Right kidney (tissue), 1 donor: Measurements from ENCODE around the gene PDGFC.

Experiments used
- DNase-seq: peaks from one replicate; pipeline ENCODE4 v3.0.0-alpha.2; 2016

The PDGFC gene

DNA sequence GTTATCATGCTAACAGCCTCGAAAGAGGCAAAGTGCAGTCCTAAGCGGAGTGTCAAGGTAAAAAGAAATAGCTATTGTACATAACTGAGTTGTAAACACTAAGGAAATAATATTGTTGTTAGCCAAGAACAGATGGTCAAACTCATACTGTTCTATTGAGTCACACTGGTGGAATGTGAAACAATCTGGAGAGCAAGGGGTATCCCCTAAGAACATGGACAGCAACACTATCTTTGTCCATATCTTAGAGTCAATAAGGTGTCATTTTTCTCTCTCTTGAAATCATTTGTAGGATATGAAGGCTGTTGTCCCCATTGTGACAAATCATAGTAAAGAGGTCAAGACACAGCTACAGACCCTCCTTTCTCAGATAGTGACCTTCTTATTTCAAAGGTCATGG, 4.5 kb upstream of the PDGFC start:
- no peak for DNase-seq

DNA sequence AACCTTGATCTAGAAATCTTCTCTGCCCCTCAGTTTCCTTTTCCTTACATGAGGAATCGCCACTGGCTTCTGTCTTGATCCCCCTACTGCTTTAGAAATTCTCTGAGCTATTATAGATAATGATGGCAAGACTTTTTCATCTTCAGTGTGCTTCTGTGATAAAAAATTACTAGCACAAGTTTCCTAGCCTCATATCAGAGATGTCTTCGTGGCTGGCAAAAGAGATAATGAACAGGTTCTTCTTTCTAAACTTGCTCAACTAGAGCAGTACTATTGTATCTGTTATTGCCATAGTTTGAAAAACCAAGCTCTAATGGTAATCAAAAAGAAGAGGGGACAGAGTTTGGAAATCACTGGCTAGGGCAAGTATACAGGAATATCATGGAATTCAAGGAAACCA, 4.1 kb upstream of the PDGFC start:
- DNase-seq, result no peak

DNA sequence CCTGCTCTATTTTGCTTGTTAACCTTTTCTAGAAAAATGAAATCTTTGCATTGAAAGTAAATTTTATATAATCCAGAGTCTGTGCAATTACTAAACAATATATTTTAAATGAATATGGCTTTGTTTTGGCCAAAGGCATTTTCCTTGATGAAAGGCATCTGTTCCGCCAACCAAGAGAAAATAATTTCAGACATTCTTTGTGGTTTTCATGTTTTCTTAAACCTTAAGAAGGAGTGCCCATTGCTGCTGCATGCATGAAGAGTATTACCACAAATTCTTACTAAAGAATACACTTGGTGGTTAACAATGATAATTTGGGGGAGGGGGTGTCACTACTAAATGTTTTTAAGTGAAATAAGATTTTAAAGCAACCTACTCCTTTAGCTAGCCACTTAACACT, 2.7 kb upstream of the PDGFC start:
- no peak for DNase-seq

DNA sequence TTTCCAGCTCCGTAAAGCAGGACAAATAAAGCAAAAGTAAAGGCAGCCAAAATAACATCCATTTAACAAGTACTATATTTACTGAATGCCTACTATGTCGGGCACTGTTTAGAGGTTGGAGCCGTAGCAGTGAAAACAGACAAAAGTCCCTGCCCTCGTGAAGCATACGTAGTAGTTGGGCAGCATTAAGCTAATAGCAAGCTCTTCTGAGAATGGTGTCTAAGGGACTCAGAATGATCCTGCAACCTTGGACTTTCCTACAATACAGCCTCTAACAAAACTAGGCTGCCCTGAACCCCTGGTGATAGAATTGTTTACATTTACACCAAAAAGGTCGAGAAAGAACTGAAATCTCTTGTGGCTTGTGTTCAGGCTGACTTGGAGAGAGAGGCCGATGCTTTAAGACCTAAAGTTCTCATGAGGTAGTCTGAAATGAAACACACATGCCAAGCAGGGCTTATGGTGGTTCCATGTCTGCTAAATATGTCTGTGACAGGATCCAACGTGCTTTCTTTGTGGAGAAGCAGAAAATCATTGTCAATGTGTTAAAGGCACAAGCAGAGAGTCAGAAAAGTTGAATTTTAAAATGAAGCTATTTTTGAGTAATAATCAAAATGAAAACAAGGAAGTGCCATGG, 898 bp upstream of the PDGFC start:
- DNase-seq, result no peak

DNA sequence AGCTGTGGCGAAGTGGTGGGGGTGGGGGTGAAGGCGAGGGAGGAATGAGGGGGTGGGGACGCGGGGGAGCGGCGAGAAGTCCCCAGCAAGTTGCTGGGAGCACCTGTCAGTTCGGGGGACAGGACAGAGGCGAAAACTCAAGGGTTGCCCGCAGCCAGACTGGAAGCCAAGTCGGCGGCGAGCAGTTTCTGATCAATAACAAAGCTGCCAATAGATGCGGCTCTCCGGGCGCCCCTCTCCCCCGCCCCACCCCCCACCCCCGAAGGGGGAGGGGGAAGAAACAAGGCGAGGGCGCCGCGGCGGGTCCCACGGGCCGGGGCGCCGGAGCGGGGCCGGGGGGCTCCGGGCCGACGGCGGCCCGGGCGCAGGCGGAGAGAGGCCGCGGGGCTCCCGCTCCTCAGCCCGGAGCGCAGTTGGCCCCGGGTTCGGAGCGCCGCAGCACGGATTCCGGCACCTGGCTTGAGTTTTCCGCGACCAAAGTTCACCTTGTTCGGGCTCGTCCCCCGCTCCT, 379 bp downstream of the PDGFC start:
- no peak for DNase-seq

DNA sequence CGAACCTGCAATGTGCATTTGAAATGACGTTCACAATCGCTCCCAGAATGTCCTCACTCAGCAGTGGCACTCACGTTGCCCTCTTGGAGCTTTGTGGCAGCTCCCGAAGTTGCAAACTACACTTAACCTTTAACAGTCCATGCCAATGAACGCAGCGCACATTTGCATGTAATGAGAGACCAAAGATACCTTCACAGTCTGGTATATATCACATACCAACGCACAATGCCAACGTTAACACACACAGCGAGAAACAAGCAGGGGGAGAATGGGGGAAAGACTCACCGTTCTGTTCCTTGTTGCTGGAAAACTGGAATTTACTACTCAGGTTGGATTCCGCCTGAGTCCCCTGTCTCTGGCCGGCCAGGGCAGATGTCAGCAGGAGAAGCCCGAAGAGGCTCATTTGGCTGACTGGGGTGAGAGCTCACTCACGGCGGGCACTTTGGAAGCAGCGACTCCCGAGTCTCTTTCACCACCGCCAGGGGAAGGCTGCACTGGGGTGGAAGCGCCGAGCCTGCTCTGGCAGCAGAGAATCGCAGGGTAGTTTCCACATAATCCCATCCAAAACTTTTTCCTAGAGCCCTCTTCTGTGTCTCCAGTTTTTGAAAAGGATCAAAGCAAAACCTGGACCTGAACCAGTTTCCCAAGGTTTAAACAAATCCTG, 966 bp downstream of the PDGFC start:
- peak; percentile 82 for DNase-seq

DNA sequence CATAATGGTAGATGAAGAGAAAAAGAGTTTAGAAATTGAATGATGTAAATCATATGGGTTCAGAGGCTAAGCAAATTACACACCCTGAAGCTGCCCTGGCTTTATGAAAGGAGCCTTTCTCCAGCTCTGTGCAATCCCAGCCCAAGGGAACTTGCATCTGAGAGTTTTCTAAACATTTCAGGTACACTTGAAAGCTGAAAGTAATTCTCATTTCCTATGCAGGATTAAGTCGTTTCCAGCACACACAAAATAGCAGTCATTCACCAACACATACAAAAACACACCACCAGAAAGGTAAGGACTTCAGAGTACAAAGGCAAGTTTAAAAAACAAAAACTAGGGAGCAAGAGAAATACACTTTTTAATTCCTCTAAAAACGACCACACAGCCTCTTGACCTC, 1.7 kb downstream of the PDGFC start:
- DNase-seq, result no peak

DNA sequence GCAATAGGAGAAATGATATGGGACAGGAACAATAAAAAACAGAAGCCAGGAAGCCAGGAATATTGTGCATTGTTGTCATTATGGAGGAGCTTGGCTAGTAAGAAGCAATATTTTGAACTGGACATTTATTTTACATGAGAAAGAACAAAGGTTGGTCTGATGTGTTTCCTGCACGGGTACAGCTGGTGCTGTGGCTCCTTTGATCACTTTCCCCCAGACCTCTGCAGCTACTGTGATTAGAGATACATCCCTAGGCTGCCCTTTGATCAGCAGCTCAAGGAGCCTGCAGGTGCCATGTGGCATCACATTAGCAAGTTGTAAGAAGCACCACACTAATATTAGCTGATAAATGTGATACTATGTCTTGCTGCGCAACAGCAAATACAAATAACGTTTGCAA, 2.5 kb downstream of the PDGFC start:
- DNase-seq, result no peak

DNA sequence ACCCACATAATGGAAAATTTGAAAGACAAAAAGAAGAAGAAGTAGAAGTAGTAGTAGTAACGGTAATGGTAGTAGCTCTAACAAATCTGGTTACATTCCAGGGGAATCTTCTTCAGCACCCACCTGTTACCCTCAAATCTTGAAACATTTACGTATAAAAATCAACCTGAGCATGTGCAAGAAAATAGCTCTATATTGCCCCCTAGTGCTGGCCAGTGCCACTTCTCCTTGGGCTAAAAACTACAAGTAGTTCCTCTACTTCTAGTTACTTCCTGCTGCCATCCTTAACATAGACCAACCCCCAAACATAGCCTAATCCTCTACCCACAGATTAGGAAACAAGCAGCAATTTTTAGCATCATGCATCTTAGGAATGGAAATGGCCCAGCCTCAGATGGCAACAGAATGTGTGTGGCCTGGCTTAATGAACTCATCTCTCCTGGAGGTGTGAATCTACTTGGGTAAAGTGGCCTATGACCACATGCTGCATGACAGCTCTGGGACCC, 3.1 kb downstream of the PDGFC start:
- DNase-seq, result peak; percentile 61

DNA sequence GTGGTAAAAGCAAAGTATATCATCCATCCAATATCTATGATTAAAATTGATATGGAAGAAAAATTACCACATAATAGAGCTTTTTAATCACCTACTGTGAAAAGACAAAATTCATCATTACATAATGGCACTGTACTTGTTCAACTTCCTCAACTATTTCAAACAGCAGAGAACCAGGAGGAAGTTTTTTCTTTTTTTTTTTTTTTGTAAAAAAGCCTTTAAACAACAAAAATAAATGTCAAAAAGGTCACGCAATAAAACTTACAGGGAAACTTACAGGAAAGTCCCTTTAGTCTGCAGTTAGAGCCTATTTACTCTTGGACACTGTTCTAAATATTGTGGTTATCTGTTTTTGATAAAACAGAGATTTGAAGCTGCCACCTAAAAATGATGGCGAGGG, 4.8 kb downstream of the PDGFC start:
- no peak for DNase-seq

DNA sequence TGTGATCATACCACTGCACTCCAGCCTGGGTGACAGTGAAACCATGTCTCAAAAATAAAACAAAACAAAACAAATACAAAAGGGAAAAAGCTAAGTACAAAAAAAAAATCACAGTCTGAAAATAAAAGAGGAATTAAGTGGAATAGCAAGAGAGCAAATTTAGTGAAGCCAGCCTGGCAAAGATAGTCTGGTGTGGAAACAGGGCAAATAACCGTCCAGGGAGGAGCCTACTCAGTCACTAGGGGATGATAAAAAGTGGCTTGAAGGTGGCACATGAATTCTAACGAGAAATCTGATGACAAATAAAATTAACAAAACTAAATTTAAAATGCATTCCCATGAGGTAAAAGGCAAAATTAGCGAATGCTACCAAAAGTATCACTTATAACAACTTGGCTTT, 8.2 kb downstream of the PDGFC start:
- DNase-seq, result no peak

DNA sequence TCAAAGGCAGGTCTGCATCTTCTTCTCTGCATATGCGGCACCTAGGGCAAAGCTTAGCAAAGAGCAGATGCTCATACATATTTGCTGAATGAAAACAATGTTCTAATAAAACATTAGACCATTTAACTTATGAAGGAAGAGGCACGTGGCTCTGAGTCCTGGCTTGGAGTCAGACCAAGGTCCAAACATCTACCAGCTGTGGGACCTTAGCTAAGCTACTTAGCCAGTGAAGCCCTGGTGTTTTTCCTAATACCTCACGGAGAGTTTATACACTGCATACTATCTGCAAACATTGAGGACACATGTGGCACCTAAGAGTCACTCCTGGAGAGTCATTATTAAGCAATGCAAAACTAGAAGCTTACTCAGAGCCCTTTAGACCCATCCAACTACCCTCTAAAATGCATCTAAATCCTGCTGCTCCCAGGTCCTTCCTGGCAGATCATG, 9.0 kb downstream of the PDGFC start:
- no peak for DNase-seq

DNA sequence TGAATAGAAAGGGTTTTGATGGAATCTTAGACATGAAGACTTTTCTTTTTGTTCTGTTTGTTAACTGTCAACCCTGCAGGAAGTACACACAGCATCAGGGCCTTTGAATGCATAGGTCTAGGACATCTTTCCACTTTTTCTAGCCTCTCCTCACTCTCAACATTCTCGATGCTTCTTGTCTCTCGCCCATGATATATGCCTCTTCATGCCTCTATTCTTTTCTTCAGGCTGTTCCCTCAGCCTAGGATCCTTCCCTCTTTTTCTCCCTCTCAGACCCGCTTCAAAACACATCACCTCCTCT, 9.6 kb downstream of the PDGFC start:
- no peak for DNase-seq

DNA sequence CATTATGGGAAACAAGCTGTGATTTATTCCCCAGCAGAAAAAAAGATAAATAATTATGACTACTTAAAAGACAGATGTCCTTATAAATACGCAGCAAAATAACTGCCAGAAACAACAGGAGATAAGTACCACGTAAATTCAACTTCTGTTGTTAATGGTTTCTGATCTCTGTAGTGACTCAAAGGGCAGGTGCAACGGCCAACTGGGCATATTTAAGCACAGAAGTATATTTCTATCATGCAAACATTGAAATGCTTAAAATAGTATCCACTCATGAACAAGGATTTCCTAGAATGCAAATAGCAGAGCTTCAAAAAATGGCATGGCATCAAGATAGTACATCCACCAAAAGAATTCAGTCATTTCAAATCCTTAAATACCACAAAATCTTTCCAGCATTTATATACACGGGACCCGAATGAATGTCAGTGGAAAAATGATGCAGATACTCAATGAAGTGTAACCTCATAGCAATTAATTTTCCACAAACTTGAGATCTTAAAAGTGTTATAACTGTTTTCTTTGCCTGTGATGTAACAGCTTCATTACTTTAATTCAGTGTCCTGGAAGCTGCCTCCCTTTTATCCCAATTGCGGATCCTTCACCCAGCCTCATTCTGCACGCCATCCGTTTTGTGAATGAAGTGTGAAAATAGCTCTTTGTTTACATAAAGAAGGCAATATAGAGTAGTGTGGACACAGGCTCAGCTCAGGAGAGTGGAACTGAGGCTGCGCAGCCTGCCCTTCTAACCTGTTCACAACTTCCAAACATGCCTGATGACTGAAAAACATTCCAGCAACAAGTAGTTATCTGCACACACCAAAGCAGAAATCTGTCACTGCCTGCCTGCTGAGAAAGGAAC, 10.2 kb downstream of the PDGFC start:
- DNase-seq, result no peak

DNA sequence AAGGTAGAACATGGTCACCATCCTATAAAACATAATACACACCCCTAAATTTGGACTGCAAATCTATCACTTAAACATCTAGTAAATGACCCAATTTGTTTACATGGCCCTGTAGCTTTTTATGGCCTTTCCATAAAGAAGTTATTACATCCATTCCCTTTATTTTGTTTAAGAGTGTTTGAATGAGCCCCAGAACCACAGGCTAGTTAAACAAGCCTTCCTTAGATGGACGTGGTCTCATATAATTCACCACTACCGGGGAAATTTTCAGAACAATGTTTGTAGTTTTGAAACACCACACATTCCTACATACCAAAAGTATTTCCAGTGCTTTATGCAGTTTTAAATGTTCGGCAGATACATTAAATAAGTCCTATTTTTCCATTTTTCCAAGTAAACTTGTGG, 12.3 kb downstream of the PDGFC start:
- DNase-seq, result no peak

DNA sequence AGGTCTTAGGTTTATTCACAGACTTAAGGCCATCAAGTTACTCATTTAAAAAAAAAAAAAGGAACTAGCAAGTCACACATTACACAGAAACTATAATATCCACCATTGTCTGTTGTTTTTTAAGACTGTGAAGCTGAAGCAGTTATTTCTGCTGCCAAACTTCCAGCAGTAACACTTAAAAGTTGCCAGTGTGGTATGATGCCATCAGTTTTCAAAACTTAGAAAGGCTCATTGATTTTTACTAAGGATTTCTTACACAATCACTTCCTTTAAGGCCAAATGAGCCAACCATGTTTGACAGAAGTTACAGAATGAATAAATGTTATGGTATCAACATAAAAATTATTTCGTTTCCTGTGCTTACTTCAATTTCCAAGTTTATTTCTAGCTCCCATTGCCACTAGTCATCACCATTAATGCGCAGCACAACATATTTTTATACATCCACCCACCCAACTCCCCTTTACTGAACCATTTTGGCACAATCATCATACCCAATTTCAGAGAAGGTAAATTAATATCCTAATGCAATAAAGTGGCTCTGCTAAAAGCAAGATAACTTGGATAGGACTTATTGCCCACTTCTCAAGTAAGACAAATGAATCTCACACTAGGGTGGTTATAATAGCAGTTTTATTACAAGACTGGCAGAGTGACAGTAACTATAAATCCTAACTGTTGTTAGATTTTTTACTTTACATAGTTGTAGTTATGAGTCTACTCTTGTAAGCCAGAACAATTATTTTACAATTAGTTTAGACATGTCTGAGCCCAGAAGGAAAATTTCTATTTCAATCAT, 13.1 kb downstream of the PDGFC start:
- no peak for DNase-seq

DNA sequence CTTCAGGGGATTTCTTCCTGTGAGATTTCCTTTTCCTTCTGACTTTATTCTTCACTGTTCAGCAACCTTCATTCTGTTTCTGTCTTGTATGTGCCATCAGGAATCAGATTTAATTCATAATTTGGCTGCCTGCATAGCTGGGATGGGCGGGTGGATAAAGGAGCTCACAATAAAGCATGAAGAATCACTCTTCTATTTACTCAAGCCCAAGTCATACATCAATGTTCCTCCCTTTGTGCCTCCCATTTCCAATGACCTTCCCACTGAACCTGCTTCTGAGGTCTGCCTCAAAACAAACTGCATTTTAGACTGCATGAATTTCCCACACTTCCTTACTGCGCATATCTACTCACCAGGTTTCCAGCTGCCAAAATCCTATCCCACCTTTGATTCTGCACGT, 14.0 kb downstream of the PDGFC start:
- DNase-seq, result no peak

DNA sequence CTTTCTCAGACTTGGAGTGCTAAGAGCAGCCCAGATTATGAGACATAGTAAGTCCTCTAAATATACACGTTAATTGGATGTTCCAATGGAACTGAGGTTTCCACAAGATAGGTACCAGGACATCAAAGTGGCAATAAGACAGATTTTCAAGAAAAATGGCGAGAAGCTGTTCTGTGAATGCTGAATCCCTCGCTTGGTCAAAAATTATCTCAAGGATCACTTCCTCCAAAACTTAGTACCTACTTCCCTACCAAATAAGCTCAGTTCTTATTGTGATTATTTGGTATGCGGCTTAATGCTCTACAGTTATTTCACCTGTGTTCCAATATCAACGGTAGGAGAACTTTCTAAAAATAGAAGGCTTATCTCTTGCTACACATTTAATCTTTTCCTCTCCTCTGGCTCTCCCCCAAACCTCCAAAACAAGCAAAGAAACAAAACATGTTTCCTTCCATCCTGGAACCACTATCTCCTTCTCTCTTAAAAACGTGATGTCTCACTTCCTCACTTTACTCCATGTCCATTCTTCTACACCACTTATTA, 14.7 kb downstream of the PDGFC start:
- no peak for DNase-seq

DNA sequence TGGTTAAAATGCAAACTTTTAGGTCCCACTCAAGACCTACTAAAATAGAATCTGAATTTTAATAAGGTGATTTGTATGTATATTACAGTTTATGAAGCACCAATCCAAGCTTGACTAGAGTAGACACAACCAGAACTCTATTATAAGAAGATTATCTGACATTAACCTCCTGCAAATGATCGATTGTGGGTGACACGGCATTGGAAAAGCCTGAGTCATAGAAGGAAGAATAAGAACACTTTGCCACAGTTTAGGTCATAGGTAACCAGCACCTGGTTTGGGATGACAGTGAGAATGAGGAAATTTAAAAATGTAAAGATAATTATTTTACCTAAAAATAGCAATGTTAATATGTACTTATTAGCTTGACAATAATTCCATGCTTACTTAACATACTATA, 15.2 kb downstream of the PDGFC start:
- DNase-seq, result no peak

DNA sequence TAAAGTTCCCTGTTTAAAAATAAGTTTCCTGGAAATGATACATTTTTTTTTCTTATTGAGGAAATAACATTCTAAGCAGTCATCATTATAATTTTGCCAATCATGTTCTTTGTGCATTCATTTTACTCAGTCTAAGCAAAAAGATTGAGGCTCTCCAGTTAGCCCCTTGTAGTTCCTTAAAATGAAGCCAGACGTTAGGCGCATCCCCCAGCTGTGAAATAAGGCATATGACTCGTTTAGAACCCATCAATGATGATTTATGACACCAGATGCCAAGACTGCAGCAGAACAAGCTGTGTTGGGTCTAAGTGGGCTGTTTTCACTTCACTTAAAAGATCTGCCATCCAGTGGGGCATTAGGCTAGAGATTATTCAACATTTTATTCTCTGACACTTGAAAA, 17.0 kb downstream of the PDGFC start:
- no peak for DNase-seq

DNA sequence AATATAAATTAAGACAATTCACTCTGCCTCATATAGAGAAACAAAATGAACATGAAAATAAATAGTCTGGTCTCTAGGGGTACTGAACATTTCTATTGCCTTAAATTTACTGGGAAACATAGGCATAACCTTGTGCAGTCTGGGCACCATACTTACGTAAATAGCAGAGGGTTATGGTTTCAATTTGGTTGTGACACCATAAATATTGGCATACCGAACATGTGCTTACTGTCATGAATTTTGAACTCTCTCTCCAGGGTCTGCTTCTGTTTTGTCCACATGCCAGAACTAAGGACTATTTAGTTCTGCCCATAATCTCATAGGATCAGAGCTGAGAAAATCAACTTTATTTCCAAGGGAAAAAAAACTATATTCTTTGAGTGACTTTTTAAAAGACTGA, 17.6 kb downstream of the PDGFC start:
- DNase-seq, result no peak

DNA sequence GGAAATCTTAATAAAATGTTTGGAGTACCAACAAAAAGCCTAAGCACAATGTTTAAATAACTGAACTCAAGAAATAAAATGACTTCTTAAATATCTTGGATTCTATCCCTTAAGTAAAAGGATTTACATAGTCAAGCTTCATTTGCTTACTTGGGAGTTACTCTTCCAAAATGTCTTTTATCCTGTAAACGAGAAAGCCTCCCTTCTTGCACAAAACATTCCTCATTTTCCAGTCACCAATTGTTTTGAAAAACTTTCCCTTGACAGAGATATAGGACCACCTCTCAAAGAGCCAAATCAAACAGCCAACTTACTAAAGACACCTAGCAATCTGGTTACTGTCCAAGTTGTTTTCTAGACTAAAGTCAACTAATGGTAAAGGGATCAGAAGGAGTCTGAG, 18.6 kb downstream of the PDGFC start:
- DNase-seq, result no peak
